Psoas muscle (tissue), 8 donors: ENCODE results near the gene KPNA6. TPM values are rescaled to one million over a fixed set of nuclear protein-coding genes. Genes with fewer than 3 reads are reported as not detected.
"Not testable (repeated sequence)": the region's sequence is repeated elsewhere in the genome, so short reads cannot be mapped to it uniquely, and the experiment has no call there.

Experiments
- ATAC-seq, 4 donors: fragments of 200-7000 bp; cut with Tn5 transposase; one replicate each; pipeline ENCODE4 v1.9.1; 2020; ENCODE audit warnings: moderate library complexity in 3 of 4, mild to moderate bottlenecking in 2 of 4
- DNase-seq, 2 donors: peaks; one replicate each; pipeline ENCODE4 v3.0.0-alpha.2; 2020
- H3K27ac ChIP-seq: fragments of 200-600 bp; one replicate; pipeline ENCODE4 v1.8.0; 2022
- H3K27me3 ChIP-seq, 3 donors: fragments of 200-600 bp in 1 of 3; one replicate each; pipeline versions ENCODE4 v1.6.1 to v1.8.0; 2013 to 2022; ENCODE audit warnings: low read length in 2 of 3, mild to moderate bottlenecking in 2 of 3, moderate library complexity in 1 of 3; ENCODE audit not compliant: insufficient read depth in 3 of 3
- H3K36me3 ChIP-seq, 2 donors: fragments of 200-600 bp in 1 of 2; one replicate each; pipeline versions ENCODE4 v1.6.1 to v1.8.0; 2013 to 2022; ENCODE audit warnings: low read depth in 1 of 2, mild to moderate bottlenecking in 1 of 2, moderate library complexity in 1 of 2; ENCODE audit not compliant: insufficient read depth in 1 of 2
- H3K4me1 ChIP-seq: fragments of 200-600 bp; one replicate; pipeline ENCODE4 v1.8.0; 2022
- H3K4me3 ChIP-seq: fragments of 200-600 bp; one replicate; pipeline ENCODE4 v1.8.0; 2022; ENCODE audit warnings: mild to moderate bottlenecking
- H3K9me3 ChIP-seq: fragments of 200-600 bp; one replicate; pipeline ENCODE4 v1.8.0; 2022
- WGBS, 3 donors: extraction: QIAGEN DNeasy Blood & Tissue Kit; methylation state at CpG; one replicate each; pipeline versions ENCODE4 v1.1.6 to v1.1.7; 2013; 5-methylcytosine and 5-hydroxymethylcytosine counted together
- intact Hi-C, 2 donors: fragments of 100-400 bp; cut with DNase I; formaldehyde crosslinking; loops; one replicate each; pipeline versions ENCODE4 v1.11.0 to v1.14.2; 2022
- polyA plus RNA-seq, 3 donors: library from polyadenylated mRNA; stranded (reverse); fragments of 200-250 nt; gene quantifications; one replicate each; pipeline ENCODE4 v1.2.3, GENCODE V29; 2013
- total RNA-seq, 4 donors: library from RNA; stranded (reverse); fragmentation: NEBNext Ultra II Directional in 2 of 4; extraction: Animal tissue kit (Norgen Biotek cat#: 25700) in 2 of 4; gene quantifications; one replicate each; pipeline versions ENCODE4 v1.2.1 to v1.2.4, GENCODE V29; 2021 to 2023
- TF ChIP-seq, protein P1 (sequence below): fragments of 200-600 bp; IDR thresholded peaks from one replicate; pipeline ENCODE4 v1.8.0; 2022; ENCODE audit warnings: antibody characterized with exemption
- donor health status: healthy with polysubstance abuse.
- donor health status: DM: no; HTN: no; CAD: no; lungs with moderate emphysema.
- donor health status: Bipolar disorder and iron deficiency.
- donor health status: healthy.
- donor health status: DM: yes; HTN: yes; CAD: no.
- donor health status: DM: no; HTN: no; CAD: no.
- donor health status: DM: no; HTN: no; CAD: no.
- donor health status: DM: yes; HTN: yes; CAD: no.

Gene KPNA6
- total and polyA plus RNA-seq, 7 donors, result 13.4 to 98.3 (median 67.4) TPM

DNA sequence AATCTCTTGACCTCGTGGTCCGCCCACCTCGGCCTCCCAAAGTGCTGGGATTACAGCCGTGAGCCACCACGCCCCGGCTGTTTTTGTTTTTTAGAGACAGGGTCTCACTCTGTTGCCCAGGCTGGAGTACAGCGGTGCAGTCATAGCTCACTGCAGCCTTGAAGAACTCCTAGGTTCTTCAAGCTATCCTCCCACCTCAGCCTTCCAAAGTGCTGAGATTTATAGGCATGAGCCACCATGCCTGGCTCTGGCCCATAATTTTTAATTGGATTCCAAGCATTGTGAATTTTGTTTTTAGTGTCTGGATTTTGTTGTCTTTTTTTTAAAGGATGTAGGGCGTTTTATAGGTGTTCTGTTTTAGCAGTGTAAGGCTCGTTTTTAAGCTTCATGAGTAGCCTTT lies 43.0 kb downstream of the KPNA6 start:
- TF ChIP-seq, protein P1, sequence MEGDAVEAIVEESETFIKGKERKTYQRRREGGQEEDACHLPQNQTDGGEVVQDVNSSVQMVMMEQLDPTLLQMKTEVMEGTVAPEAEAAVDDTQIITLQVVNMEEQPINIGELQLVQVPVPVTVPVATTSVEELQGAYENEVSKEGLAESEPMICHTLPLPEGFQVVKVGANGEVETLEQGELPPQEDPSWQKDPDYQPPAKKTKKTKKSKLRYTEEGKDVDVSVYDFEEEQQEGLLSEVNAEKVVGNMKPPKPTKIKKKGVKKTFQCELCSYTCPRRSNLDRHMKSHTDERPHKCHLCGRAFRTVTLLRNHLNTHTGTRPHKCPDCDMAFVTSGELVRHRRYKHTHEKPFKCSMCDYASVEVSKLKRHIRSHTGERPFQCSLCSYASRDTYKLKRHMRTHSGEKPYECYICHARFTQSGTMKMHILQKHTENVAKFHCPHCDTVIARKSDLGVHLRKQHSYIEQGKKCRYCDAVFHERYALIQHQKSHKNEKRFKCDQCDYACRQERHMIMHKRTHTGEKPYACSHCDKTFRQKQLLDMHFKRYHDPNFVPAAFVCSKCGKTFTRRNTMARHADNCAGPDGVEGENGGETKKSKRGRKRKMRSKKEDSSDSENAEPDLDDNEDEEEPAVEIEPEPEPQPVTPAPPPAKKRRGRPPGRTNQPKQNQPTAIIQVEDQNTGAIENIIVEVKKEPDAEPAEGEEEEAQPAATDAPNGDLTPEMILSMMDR, result no peak
- no peak overlapping the region for H3K27ac ChIP-seq
- intact Hi-C loops, result no loop called here
- H3K9me3 ChIP-seq, result no peaks in the 10 kb centered on the region
- H3K4me3 ChIP-seq, result no peak overlapping the region
- ATAC-seq (no peak), DNase-seq (no peak)
- 82 to 88% (median 86%) methylated on average over 9 of the region's 9 CpGs for WGBS, 3 donors
- peaks cover 20% of the 10 kb centered on the region for H3K4me1 ChIP-seq
- H3K27me3 ChIP-seq, result no peaks in the 10 kb centered on the region
- H3K36me3 ChIP-seq, result peaks cover 0 to 14% of the 10 kb centered on the region in 2 donors

DNA sequence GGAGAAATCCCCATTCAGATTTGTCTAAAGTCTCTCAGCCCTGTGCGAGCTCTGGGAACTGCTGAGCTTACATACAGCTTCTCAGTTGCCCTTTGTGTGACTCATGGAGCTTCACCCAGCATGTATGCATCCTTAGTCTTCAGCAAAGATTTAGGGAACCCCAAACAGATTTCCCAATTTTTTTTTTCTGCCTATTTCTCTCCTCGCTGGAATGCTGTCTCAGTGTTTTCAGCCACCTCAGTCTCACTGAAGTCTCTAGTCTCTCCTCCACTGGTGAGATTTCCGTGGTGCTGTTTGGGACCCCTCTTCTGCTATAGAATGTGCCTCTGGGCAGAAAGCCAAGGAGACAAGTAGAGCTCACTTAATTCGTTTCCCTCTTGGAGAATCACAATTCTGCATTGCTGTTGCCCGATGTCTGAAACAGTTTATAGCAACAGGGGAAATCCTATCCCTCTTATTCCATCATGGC lies 43.5 kb downstream of the KPNA6 start:
- Histone ChIP-seq H3K36me3 (peaks cover 0 to 19% of the 10 kb centered on the region in 2 donors), H3K27me3 (no peaks in the 10 kb centered on the region), H3K4me1 (peaks cover 16% of the 10 kb centered on the region), H3K9me3 (no peaks in the 10 kb centered on the region), H3K27ac (peak overlapping the region; percentile 36), H3K4me3 (no peak overlapping the region)
- TF ChIP-seq, protein P1, result no peak
- intact Hi-C loops, result no loop called here
- DNase-seq (no peak), ATAC-seq (peak in 3 of 4 donors; percentile 31 to 62 (median 59))
- WGBS, 3 donors, result 28 to 36% (median 33%) methylated on average over 5 of the region's 5 CpGs

DNA sequence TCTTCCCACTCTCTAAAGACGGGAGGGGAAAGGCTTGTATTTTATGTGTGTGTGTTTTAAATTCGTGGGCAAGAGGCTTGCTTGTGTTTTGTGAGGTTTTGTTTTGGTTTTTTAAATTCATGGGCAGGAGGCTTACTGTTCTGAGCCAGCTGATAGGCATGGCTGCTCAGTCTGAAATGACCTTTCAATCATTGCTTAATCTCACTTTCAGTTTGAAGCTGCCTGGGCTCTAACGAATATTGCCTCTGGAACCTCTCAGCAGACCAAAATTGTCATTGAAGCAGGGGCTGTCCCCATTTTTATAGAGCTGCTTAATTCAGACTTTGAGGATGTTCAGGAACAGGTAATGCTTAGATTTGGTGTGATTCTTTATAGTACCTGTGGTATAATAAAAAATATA lies 51.3 kb downstream of the KPNA6 start:
- WGBS, 3 donors, result 78 to 89% (median 81%) methylated on average over 3 of the region's 3 CpGs
- ATAC-seq, result no peak
- Histone ChIP-seq H3K36me3 (peaks cover 18 to 97% of the 10 kb centered on the region in 2 donors), H3K27ac (no peak overlapping the region), H3K9me3 (no peaks in the 10 kb centered on the region), H3K4me1 (no peaks in the 10 kb centered on the region), H3K27me3 (no peaks in the 10 kb centered on the region), H3K4me3 (no peak overlapping the region)
- no peak for DNase-seq
- intact Hi-C loops, result loop anchor here in 1 of 2 donors (5.0 kb wide), 1 partner anchor 47 kb away; no protein-coding TSS in a partner anchor
- TF ChIP-seq, protein P1, result no peak

DNA sequence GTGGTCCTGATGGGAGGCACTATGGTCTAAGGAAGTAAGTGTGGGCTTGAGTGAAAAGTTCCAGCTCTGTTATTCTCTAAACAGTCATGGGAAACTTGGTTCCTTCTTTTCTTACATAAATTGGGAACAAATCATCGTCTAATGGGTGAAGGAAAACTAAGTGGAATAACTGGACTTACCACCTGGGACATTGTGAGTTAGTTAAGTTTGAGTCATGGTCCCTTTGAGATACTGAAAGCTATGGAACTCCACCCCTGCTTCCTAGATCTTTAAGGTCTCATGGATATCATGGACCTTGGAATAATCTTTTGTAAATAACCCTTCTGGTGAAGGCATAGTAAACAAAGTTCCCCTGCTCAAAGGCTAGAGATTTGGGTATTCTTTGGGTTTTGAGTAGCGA lies 55.5 kb downstream of the KPNA6 start:
- WGBS, 3 donors, result 95 to 97% (median 96%) methylated on average over 2 of the region's 2 CpGs
- TF ChIP-seq, protein P1, result no peak
- no peaks in the 10 kb centered on the region for H3K9me3 ChIP-seq
- no peak overlapping the region for H3K4me3 ChIP-seq
- peaks cover 8 to 94% of the 10 kb centered on the region in 2 donors for H3K36me3 ChIP-seq
- ATAC-seq, result no peak
- H3K27me3 ChIP-seq, result no peaks in the 10 kb centered on the region
- intact Hi-C loops, result no loop called here
- H3K27ac ChIP-seq, result no peak overlapping the region
- H3K4me1 ChIP-seq, result no peaks in the 10 kb centered on the region
- no peak for DNase-seq

DNA sequence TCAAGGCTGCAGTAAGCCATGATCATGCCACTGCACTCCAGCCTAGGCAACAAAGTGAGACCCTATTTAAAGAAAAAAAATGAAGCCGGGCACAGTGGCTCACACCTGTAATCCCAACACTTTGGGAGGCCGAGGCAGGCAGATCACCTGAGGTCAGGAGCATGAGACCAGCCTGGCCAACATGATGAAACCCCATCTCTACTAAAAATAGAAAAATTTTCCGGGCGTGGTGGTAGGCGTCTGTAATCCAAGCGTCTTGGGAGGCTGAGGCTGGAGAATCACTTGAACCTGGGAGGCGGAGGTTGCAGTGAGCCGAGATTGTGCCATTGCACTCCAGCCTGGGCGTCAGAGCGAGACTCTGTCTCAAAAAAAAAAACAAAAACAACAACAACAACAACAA lies 57.8 kb downstream of the KPNA6 start:
- H3K27ac ChIP-seq, H3K4me3 ChIP-seq, H3K4me1 ChIP-seq, DNase-seq, H3K27me3 ChIP-seq, intact Hi-C loops, H3K9me3 ChIP-seq: not testable (repeated sequence)
- 43 to 50% (median 49%) methylated on average over 10 of the region's 10 CpGs for WGBS, 3 donors
- peaks cover 10 to 94% of the 10 kb centered on the region in 2 donors for H3K36me3 ChIP-seq
- peak in 2 of 4 donors; percentile 52 to 55 for ATAC-seq
